SHP77 (cell line): ENCODE measurements around the gene UBALD2.
A peak's percentile ranks its signal among the peaks of the same experiment; 100 is the strongest.
"Not testable (repeated sequence)": the region's sequence is repeated elsewhere in the genome, so short reads cannot be mapped to it uniquely, and the experiment has no call there.

Experiments
- DNase-seq, 2 experiments: peaks; one replicate each; lab custom pipeline; 2025; lab: John Stamatoyannopoulos, UW

The UBALD2 gene

GRCh38 chr17:76264755-76265623, at the start of gene UBALD2:
UBALD2 (plus strand) TSS chr17:76265348; CDS start chr17:76265506, 158 bp downstream.
- DNase-seq, result peak; percentile 99 to 100

GRCh38 chr17:76217081-76217480, 48.1 kb upstream of the UBALD2 start:
- DNase-seq, result no peak

- no peak for DNase-seq
Observed at GRCh38 chr17:76219670-76220383, 45.3 kb upstream of the UBALD2 start.

- DNase-seq, result no peak
Observed at GRCh38 chr17:76223802-76224201, 41.3 kb upstream of the UBALD2 start.

GRCh38 chr17:76225373-76226086, 39.6 kb upstream of the UBALD2 start:
- DNase-seq, result not testable (repeated sequence)

GRCh38 chr17:76226749-76227148, 38.4 kb upstream of the UBALD2 start:
- not testable (repeated sequence) for DNase-seq

- no peak for DNase-seq
Observed at GRCh38 chr17:76232342-76232741, 32.8 kb upstream of the UBALD2 start.

GRCh38 chr17:76233588-76234353, 31.4 kb upstream of the UBALD2 start:
- DNase-seq, result no peak

- no peak for DNase-seq
Observed at GRCh38 chr17:76234354-76234679, 30.8 kb upstream of the UBALD2 start.

- no peak for DNase-seq
Observed at GRCh38 chr17:76235883-76236282, 29.3 kb upstream of the UBALD2 start.

- no peak for DNase-seq
Observed at GRCh38 chr17:76236603-76237002, 28.5 kb upstream of the UBALD2 start.

GRCh38 chr17:76237859-76238313, 27.3 kb upstream of the UBALD2 start:
- DNase-seq, result no peak

- DNase-seq, result no peak
Observed at GRCh38 chr17:76238847-76239537, 26.2 kb upstream of the UBALD2 start.

- DNase-seq, result no peak
Observed at GRCh38 chr17:76239538-76240274, 25.4 kb upstream of the UBALD2 start.

- DNase-seq, result peak in 1 of 2 experiments; percentile 32
Observed at GRCh38 chr17:76240461-76241203, 24.5 kb upstream of the UBALD2 start, which contains the start of gene RNF157. RNF157 (minus strand) TSS chr17:76240493; CDS start chr17:76240240, 253 bp downstream.

- DNase-seq, result no peak
Observed at GRCh38 chr17:76241204-76241538, 24.0 kb upstream of the UBALD2 start.

- no peak for DNase-seq
Observed at GRCh38 chr17:76241691-76242255, 23.4 kb upstream of the UBALD2 start.

- DNase-seq, result no peak
Observed at GRCh38 chr17:76243826-76244679, 21.1 kb upstream of the UBALD2 start.
